Fibroblast of pulmonary artery (primary cell): Measurements from ENCODE around the gene TMCC1.
A peak's percentile ranks its signal among the peaks of the same experiment; 100 is the strongest.

Experiments used
- DNase-seq: peaks from one replicate; pipeline ENCODE4 v3.0.0-alpha.2; 2010; ENCODE audit warnings: low read depth
- H3K4me3 ChIP-seq: replicated peaks from 2 replicates; pipeline ENCODE4 v1.5.1; 2011; ENCODE audit warnings: low read depth, mild to moderate bottlenecking, control low read depth, low read length, moderate library complexity
- TF ChIP-seq, protein P1 (sequence below): IDR thresholded peaks from 2 replicates; pipeline ENCODE4 v1.5.1; 2011; ENCODE audit warnings: mild to moderate bottlenecking, control low read depth, low read length, inconsistent platforms; ENCODE audit errors: missing control alignments

TMCC1 gene

DNA sequence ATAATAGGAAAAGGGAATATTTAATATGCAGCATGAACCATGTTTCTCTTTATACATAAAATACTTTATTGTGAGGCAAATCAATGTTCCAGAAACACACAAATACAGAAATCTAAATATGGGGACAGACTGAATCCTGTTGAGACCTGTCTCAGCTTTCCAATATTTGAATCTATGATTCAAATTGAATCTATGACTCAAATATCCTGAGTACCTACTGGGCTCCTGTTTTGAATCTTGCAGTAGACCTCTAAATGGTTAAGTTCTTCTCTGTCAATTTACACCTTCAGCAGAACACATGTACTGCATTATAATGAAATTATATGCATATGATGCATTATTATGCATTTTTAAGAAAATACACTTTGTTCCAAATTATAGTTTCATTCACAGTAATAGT, 143.8 kb downstream of the TMCC1 start:
- DNase-seq: no peak
- no peak overlapping the region for H3K4me3 ChIP-seq
- TF ChIP-seq, protein P1, sequence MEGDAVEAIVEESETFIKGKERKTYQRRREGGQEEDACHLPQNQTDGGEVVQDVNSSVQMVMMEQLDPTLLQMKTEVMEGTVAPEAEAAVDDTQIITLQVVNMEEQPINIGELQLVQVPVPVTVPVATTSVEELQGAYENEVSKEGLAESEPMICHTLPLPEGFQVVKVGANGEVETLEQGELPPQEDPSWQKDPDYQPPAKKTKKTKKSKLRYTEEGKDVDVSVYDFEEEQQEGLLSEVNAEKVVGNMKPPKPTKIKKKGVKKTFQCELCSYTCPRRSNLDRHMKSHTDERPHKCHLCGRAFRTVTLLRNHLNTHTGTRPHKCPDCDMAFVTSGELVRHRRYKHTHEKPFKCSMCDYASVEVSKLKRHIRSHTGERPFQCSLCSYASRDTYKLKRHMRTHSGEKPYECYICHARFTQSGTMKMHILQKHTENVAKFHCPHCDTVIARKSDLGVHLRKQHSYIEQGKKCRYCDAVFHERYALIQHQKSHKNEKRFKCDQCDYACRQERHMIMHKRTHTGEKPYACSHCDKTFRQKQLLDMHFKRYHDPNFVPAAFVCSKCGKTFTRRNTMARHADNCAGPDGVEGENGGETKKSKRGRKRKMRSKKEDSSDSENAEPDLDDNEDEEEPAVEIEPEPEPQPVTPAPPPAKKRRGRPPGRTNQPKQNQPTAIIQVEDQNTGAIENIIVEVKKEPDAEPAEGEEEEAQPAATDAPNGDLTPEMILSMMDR: no peak

DNA sequence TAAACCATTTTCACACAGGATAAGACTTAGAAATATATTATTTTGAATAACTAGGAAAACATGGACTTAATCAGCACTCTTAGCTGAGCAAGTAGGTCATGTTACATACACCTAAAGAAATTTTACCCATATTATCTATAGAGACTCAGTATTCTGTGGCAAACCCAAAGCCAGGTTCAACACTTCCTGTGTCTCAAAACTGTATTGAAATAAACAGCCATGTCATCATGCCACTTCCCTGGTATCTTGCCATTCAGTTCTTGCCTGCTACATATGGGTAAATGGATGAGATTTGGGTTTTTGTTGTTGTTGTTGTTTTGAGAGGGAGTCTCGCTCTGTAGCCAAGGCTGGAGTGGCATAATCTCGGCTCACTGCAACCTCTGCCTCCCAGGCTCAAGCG, 145.5 kb downstream of the TMCC1 start:
- no peak overlapping the region for H3K4me3 ChIP-seq
- no peak for DNase-seq
- TF ChIP-seq, protein P1: no peak

DNA sequence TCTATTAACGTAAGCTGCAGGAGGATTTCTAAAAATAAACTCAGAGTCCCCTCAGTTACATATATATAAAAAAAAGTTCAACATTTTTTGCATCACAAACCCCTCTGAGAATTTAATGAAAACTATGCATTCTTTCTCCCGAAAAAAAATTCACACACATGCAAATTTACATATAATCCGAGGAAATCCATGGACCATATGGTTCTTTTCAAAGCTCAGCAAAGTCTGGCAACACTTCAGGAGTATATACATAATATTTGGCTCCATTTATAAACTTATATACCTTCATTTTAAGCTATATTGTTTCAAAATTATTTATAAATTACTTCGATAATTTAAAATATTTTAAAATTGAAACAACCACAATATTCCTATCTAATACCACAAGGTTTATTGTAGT, 146.4 kb downstream of the TMCC1 start:
- no peak for DNase-seq
- TF ChIP-seq, protein P1: no peak
- no peak overlapping the region for H3K4me3 ChIP-seq

DNA sequence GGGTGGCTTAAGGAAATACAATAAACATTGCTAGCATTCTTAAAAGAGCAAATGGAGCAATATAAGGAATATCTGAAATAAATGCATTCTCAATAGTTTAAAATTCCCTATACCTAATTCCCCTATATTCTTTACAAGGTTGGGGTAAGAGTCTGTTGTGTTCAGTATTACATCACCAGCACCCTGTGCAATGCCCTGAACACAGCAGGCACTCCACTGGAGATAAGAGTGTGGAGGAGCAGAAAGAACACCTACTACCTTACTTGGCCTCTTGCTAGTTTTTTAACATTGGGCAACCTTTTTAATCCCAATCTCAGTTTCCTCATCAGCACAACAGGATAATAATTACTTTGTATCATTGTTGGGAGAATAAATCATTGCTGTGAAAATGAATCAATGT, 146.9 kb downstream of the TMCC1 start:
- no peak overlapping the region for H3K4me3 ChIP-seq
- no peak for DNase-seq
- TF ChIP-seq, protein P1: no peak

DNA sequence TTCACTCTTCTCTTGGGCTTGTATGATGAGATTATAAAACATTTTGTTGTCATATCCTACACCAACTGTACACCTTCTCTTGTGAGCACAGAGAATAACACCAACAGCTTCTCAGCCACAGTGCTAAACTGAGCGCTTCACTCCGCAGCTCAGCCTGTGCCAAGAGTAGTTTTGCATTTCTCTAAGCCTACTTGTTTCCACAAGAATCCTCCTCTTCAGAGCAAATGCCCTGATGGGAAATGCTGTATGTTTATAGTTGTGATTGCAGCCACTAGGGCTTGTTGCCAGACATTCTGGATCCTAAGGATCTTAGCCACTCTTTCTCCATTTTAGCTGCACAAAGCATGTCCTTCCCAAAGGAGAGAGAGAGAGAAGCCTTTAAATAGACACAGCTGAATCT, 148.3 kb downstream of the TMCC1 start:
- no peak overlapping the region for H3K4me3 ChIP-seq
- TF ChIP-seq, protein P1: no peak
- peak; percentile 46 for DNase-seq

DNA sequence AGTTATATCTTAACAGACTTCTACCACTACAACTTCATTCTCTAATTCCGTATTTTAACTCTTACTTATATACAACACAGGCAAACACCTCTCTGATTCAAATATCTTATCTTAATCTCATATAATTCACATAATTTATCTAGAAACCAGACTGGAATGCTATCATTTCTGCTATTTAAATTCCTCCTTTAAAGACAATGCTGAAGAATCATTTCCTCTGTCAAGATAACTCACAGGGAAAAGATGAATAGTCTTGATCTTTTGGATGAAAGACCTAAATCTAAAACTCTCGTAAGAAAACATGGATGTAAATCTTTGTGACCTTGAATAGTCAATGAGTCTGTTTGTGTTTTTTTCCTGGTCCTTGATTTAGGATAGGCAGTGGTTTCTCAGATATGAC, 151.7 kb downstream of the TMCC1 start:
- no peak overlapping the region for H3K4me3 ChIP-seq
- DNase-seq: no peak
- TF ChIP-seq, protein P1: no peak

DNA sequence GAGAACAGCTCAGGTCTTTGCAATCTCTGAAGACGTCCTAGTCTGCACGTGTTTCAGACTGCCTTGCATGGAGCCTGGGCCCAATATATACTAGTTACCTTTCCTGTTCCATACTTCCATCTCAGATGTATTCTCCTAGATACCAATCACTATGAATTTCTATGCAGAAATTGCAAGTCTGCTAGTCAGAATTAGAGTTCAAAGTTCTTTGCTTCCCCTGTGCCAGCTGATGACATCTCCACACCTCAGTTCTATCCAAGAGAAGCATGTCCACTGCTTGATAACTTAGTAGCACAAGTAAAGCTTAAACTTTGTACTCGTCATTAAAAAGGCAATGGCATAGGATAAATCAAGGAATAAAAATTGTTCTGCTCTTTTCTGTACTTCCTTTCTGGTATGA, 153.4 kb downstream of the TMCC1 start:
- TF ChIP-seq, protein P1: no peak
- no peak overlapping the region for H3K4me3 ChIP-seq

More for the DNA sequence above, 153.4 kb downstream of the TMCC1 start:
- DNase-seq: no peak
